NCI-H146 treated with DMSO at 0.1 percent for 48 hours (cell line): ENCODE measurements around the gene FAM13A.
A peak's percentile ranks its signal among the peaks of the same experiment; 100 is the strongest.
"Not testable (repeated sequence)": the region's sequence is repeated elsewhere in the genome, so short reads cannot be mapped to it uniquely, and the experiment has no call there.

Experiments
- DNase-seq: peaks from one replicate; lab custom pipeline; 2025; ENCODE audit not compliant: unreplicated experiment; lab: John Stamatoyannopoulos, UW

FAM13A gene

GRCh38 chr4:89056953-89057398 lies at the start of gene FAM13A:
TSS of gene FAM13A (minus strand) at chr4:89057185. CDS start at chr4:89056964, 221 bp downstream.
- peak; percentile 42 for DNase-seq

GRCh38 chr4:89105726-89106125 lies 48.7 kb upstream of the FAM13A start:
- DNase-seq = no peak

- DNase-seq = no peak
Measured at GRCh38 chr4:89101256-89102161, 44.5 kb upstream of the FAM13A start.

- no peak for DNase-seq
Measured at GRCh38 chr4:89100853-89101252, 43.9 kb upstream of the FAM13A start.

- DNase-seq = no peak
Measured at GRCh38 chr4:89099471-89099870, 42.5 kb upstream of the FAM13A start.

- DNase-seq = no peak
Measured at GRCh38 chr4:89099034-89099433, 42.0 kb upstream of the FAM13A start.

- no peak for DNase-seq
Measured at GRCh38 chr4:89078300-89078699, 21.3 kb upstream of the FAM13A start.

GRCh38 chr4:89077761-89078160 lies 20.8 kb upstream of the FAM13A start:
- no peak for DNase-seq

GRCh38 chr4:89072921-89073320 lies 15.9 kb upstream of the FAM13A start:
- DNase-seq = no peak

GRCh38 chr4:89071311-89071710 lies 14.3 kb upstream of the FAM13A start:
- no peak for DNase-seq

- no peak for DNase-seq
Measured at GRCh38 chr4:89070041-89070440, 13.1 kb upstream of the FAM13A start.

GRCh38 chr4:89069481-89069880 lies 12.5 kb upstream of the FAM13A start:
- no peak for DNase-seq

GRCh38 chr4:89067417-89067816 lies 10.4 kb upstream of the FAM13A start:
- no peak for DNase-seq

GRCh38 chr4:89064848-89065247 lies 7.9 kb upstream of the FAM13A start:
- no peak for DNase-seq

- DNase-seq = not testable (repeated sequence)
Measured at GRCh38 chr4:89057844-89058243, 859 bp upstream of the FAM13A start.

GRCh38 chr4:89056292-89056952 lies 563 bp downstream of the FAM13A start:
- no peak for DNase-seq

- no peak for DNase-seq
Measured at GRCh38 chr4:89055157-89056080, 1.6 kb downstream of the FAM13A start.

GRCh38 chr4:89054627-89055026 lies 2.4 kb downstream of the FAM13A start:
- DNase-seq = no peak

GRCh38 chr4:89049853-89050252 lies 7.1 kb downstream of the FAM13A start:
- DNase-seq = no peak

- no peak for DNase-seq
Measured at GRCh38 chr4:89048906-89049601, 7.9 kb downstream of the FAM13A start.
